AG09319 (cell line): Measurements from ENCODE around the gene SEPTIN12.

ENCODE experiments used
- DNase-seq: peaks from one replicate; pipeline ENCODE4 v3.0.0-alpha.2; 2010; ENCODE audit warnings: low read depth; ENCODE audit errors: extremely low read depth
- TF ChIP-seq, protein P1 (sequence below): IDR thresholded peaks from 2 replicates; pipeline ENCODE4 v1.5.1; 2011; ENCODE audit warnings: low read depth, mild to moderate bottlenecking, inconsistent platforms, low read length, moderate library complexity

The SEPTIN12 gene

DNA sequence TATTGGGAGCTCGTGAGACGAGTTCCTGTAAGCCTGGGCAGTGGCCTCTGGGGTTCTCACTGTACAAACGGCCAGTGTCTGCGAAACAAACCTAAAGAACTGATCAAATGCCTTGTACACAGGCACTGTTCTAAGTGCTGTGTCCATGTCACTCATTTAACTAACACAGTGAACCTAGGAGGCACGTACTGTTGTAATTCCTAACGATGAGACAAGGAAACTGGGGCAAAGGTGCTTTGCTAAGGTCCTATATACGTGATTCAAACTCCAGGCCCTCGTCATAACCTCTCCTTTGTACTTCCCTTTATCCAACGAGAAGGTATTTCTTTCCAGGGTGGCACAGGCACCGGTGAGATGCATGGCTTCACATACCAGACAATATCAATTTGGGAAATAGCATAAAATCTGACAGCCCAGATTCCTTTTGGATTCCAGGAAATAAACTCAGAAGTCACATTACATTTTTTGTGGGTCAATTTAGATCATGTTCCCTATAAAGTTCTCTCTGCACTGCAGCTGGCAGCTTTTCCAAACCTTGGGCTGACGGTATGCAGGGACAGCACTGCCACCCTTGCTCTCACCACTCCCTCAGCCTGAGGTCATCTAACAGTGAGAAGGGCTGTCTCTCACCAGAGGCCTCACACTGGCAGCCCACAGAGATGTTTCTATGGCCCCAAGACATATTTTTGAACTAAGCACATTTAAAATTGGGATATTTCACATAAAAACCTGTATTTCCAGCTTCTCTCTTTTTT lies 40.6 kb upstream of the SEPTIN12 start:
- TF ChIP-seq, protein P1, sequence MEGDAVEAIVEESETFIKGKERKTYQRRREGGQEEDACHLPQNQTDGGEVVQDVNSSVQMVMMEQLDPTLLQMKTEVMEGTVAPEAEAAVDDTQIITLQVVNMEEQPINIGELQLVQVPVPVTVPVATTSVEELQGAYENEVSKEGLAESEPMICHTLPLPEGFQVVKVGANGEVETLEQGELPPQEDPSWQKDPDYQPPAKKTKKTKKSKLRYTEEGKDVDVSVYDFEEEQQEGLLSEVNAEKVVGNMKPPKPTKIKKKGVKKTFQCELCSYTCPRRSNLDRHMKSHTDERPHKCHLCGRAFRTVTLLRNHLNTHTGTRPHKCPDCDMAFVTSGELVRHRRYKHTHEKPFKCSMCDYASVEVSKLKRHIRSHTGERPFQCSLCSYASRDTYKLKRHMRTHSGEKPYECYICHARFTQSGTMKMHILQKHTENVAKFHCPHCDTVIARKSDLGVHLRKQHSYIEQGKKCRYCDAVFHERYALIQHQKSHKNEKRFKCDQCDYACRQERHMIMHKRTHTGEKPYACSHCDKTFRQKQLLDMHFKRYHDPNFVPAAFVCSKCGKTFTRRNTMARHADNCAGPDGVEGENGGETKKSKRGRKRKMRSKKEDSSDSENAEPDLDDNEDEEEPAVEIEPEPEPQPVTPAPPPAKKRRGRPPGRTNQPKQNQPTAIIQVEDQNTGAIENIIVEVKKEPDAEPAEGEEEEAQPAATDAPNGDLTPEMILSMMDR, result no peak
- DNase-seq, result no peak

DNA sequence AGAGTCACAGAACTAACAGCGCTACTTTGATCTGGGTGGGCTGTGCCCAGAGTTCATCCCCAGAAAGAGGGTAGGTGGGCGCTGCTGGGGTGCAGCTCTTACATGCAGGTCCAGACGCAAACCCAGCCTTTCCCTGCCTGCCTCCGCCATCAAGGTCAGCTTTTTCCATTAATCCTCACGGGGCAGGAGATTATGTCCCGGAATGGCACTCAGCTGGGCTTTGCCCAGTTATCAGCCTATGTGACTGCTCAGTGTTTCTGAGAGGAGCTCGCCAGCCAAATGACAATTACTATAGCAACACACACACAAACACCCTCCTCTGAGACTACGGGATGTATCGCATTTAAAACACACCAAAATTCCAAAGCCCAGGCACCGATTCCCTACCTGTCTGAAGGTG lies 38.8 kb upstream of the SEPTIN12 start:
- DNase-seq, result no peak
- TF ChIP-seq, protein P1, result no peak

DNA sequence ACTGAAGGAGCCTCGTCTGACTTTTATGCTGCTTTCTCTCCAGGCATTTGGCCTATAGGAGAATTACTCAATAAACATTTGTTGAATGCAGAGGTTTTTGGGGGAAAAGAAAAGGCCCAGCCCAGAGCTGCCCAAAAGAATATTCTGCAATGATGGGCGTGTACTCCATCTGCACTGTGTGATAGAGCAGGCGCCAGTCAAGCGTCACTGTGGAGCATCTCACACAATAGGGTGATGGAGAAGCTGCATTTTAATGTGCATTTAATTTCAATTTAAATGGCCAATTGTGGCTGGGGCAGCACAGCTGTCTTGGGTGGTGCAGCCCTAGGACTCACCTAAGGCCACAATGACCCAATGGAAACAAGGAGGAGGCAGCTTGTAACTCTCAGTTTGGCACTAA lies 38.4 kb upstream of the SEPTIN12 start:
- TF ChIP-seq, protein P1, result no peak
- no peak for DNase-seq

DNA sequence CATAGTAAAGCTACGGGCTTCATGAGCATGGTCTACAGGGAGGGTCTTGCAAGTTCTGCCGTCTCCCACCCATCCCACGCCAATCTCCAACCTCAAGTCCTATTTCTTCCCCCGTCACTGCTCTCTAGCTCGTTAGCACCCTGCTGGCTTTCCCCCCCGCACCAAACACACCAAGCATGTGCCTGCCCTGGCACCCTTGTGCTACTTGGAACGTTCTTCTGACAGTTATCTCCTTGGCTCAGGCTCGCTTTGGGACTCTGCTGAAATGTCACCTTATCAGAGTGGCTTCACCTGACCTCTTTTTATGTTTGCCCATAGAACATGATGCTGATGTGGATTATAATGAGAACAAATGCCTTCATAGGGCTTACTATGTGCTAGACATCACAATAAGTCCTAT lies 37.1 kb upstream of the SEPTIN12 start:
- DNase-seq, result no peak
- TF ChIP-seq, protein P1, result no peak

DNA sequence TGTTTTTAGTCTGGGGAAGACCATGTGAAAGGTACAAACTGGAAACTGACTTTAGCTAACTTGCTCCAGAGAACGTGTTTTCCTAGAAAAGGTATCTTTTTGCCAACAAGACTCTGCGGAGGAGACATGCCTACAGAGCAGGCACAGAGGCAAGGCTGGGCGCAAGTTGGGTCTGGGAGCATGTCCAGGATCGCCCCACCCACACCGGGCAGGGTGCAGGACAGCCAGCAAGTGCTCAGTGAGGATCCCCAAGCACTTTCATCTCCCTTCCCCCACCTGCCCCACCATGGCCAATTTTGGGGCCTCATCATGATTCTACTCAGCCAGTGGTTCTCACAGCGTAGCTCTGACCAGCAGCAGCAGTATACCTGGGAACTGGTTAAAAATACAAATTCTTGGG lies 32.5 kb upstream of the SEPTIN12 start:
- TF ChIP-seq, protein P1, result no peak
- DNase-seq, result no peak

DNA sequence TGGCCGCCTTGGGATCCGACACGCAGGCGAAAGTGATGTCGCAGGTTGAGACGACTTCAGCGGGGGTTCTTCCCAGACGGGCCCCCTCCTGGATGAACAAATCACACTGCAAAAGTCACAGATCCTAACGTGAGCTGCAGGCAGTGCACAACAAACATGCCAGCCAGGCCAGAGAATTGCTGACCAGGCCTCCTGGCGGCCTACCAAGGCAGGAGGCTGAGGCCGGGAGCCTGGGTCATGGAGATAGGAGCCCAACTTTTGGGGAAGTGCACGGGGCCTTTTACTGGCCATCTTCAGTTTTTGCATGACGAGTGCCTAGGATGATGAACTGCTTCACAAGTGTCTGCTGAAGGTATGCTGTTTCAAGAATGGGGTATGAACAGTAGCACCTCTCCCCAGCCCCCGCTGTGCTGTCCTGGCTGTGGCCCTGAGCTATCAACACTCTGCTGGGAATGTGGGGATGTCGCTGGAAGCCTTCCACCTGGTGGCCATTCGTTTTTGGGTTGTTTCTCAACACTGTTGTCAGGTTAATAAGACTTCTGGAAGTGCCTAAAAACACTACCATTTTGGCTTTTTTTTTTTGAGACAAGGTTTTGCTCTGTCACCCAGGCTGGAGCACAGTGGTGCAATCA lies 26.5 kb upstream of the SEPTIN12 start:
- no peak for DNase-seq
- TF ChIP-seq, protein P1, result no peak

DNA sequence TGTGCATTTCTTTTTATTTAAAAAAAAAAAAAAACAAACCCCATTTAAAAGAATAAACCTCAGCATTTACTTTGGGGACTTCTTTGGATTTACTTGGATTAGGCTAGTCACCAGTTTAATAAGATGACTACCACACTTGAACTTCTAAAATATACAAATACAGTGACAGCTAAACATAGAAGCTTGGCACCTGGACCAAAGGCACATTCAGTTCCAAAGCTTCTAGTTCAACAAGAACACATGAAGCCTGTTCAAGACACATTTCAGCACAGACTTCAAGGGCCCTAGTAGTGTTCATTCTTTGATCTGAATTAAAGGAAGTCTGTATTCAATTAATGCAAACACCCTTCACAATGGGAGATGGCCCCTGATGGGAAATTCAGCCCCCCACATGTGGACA lies 25.9 kb upstream of the SEPTIN12 start:
- TF ChIP-seq, protein P1, result no peak
- no peak for DNase-seq
